Measurements from ENCODE around the gene ZBP1.

ZBP1 gene

DNA sequence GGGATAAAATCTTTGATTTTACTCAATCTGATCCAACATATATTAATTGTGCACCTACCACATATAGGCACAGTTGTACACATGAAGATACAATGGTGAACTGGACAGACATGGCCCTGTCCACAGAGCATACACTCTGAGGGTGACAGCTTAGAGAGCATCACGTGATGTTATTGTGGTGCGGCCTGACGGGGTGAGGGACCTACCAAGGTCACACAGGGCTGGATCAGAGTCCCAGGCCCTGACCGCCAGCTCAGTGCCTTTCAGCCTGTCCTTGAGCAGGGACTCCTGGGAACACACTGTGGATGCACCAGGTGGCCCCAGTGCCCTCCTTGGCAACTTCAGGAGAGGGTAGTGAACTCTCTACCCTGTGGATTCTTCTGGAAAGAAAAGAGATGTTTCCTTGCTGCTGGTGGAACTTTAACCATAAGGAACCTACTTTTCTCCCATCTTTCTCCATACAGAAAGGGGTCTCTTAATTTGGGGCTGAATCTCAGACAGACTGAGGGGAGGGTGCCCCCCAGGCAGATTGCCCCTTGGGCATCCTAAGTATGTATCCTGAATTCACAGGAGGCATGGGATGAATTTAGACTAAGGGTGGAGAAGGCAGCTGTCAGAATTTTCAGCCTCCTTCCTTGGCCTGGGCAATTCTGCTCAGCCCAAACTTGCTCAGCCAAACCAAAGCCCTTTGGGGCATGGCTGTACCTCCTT lies 32.8 kb downstream of the ZBP1 start:
- no peak overlapping the region for H3K27ac ChIP-seq (ENCODE audit: low read depth, low read length)
- no peaks in the 10 kb centered on the region for H3K4me1 ChIP-seq (ENCODE audit: control insufficient read depth, insufficient read depth, low read length)
- no peaks in the 10 kb centered on the region for H3K27me3 ChIP-seq (ENCODE audit: control insufficient read depth, insufficient read depth, low read length)
- H3K36me3 ChIP-seq (ENCODE audit: control insufficient read depth, insufficient read depth, low read length), result no peaks in the 10 kb centered on the region
- H3K9me3 ChIP-seq (ENCODE audit: control insufficient read depth, insufficient read depth, low read length), result no peaks in the 10 kb centered on the region
- H3K4me3 ChIP-seq (ENCODE audit: low read depth, low read length), result no peak overlapping the region
- H3K9ac ChIP-seq (ENCODE audit: low read depth, low read length), result no peak overlapping the region

GRCh38 chr20:57586943-57587277 lies 33.3 kb downstream of the ZBP1 start:
- Histone ChIP-seq H3K9ac (ENCODE audit: low read depth, low read length) (no peak overlapping the region), H3K4me1 (ENCODE audit: control insufficient read depth, insufficient read depth, low read length) (no peaks in the 10 kb centered on the region), H3K9me3 (ENCODE audit: control insufficient read depth, insufficient read depth, low read length) (no peaks in the 10 kb centered on the region), H3K27me3 (ENCODE audit: control insufficient read depth, insufficient read depth, low read length) (no peaks in the 10 kb centered on the region), H3K27ac (ENCODE audit: low read depth, low read length) (no peak overlapping the region), H3K36me3 (ENCODE audit: control insufficient read depth, insufficient read depth, low read length) (no peaks in the 10 kb centered on the region), H3K4me3 (ENCODE audit: low read depth, low read length) (no peak overlapping the region)

DNA sequence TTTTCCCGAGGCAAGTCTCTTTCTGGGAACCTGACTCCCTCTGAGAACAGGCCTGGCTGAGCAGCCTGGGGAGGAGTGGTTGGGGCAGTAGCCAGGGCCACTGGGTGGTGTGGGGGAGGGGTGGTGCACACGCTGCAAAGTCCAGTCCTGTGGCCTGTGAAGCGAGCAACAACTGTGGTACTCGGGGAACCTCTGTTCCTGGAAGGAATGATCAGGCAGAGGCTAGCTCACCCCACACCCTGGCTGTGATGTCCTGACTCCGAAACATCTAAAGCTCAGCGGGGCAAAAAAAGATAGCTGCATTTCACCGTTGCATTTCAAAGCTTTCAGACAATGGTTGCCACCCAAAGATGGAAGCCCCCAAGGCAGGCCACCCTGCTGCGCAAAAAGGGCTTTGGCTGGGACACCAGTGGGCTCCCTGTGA lies 33.8 kb downstream of the ZBP1 start:
- no peak overlapping the region for H3K27ac ChIP-seq (ENCODE audit: low read depth, low read length)
- H3K36me3 ChIP-seq (ENCODE audit: control insufficient read depth, insufficient read depth, low read length), result no peaks in the 10 kb centered on the region
- H3K4me1 ChIP-seq (ENCODE audit: control insufficient read depth, insufficient read depth, low read length), result no peaks in the 10 kb centered on the region
- no peaks in the 10 kb centered on the region for H3K9me3 ChIP-seq (ENCODE audit: control insufficient read depth, insufficient read depth, low read length)
- H3K9ac ChIP-seq (ENCODE audit: low read depth, low read length), result no peak overlapping the region
- H3K4me3 ChIP-seq (ENCODE audit: low read depth, low read length), result no peak overlapping the region
- no peaks in the 10 kb centered on the region for H3K27me3 ChIP-seq (ENCODE audit: control insufficient read depth, insufficient read depth, low read length)

DNA sequence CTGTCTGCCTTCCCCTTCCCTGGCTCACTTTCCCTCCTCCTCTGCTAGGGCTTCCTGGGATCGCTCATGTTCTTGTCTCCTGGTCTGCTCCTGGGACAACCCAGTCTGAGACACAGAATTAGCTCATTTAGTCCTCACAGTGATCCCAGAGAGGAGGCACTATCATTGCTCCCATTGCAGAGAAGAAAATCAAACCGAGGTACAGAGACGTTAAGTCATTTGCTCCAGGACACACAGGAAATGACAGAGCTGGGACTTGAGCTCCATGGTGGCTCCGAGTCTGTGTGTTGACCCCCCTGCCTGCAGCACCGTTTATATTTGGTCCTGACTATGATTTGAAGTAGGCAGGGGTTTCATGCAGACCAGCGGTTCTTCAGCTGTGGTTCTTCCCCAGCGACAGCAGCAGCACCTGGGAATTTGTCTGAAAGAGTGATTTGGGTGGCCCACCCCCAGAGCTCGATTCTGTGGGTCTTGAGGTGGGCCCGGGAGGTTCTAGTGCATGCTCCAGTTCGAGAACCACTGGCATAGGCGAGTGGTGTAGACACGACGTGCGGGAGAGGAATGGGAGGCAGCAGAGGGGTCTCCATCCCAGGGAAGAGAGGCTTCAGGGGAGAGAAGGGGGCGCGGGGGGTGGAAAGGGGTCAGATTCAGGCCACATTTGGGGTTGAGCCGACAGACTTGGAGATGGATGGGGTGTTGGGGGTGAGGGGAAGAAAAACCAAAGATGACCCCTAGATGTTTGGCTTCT lies 34.6 kb downstream of the ZBP1 start:
- Histone ChIP-seq H3K27ac (ENCODE audit: low read depth, low read length) (no peak overlapping the region), H3K9me3 (ENCODE audit: control insufficient read depth, insufficient read depth, low read length) (no peaks in the 10 kb centered on the region), H3K27me3 (ENCODE audit: control insufficient read depth, insufficient read depth, low read length) (no peaks in the 10 kb centered on the region), H3K4me3 (ENCODE audit: low read depth, low read length) (no peak overlapping the region), H3K9ac (ENCODE audit: low read depth, low read length) (no peak overlapping the region), H3K4me1 (ENCODE audit: control insufficient read depth, insufficient read depth, low read length) (no peaks in the 10 kb centered on the region), H3K36me3 (ENCODE audit: control insufficient read depth, insufficient read depth, low read length) (no peaks in the 10 kb centered on the region)

DNA sequence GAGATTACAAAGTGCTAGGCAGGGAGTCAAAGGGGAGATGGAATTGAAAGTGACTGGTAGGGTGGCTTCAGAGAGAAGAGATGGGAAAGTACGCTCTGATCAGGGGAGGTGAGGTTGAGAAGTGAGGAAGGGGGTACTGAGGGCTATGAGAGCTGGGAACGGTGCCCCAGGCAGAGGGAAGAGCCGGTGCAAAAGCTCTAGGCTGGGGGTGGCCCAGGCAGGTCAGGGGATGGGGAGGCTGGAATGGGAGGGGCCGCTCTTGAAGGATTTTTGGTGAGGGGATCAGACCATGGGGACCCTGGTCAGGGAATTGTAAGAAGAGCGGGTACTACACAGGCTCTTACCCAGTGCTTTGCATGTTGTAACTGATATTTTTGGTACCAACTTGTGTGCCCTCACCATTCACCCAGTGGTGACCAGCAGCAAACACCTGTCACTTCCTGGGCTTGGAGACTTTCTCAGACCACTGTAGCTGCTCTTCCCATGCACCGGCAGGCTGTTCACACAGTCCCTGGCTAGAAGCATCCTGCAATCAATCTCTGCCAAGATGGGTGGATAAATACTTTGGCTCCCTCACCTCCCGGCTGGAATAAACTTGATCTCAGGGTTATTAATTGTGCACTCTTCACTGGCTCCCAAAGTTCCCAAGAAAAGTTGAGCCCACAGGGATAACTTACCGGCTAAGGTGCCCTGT lies 35.3 kb downstream of the ZBP1 start:
- no peaks in the 10 kb centered on the region for H3K27me3 ChIP-seq (ENCODE audit: control insufficient read depth, insufficient read depth, low read length)
- H3K9me3 ChIP-seq (ENCODE audit: control insufficient read depth, insufficient read depth, low read length), result no peaks in the 10 kb centered on the region
- H3K27ac ChIP-seq (ENCODE audit: low read depth, low read length), result no peak overlapping the region
- H3K4me1 ChIP-seq (ENCODE audit: control insufficient read depth, insufficient read depth, low read length), result no peaks in the 10 kb centered on the region
- no peak overlapping the region for H3K4me3 ChIP-seq (ENCODE audit: low read depth, low read length)
- no peaks in the 10 kb centered on the region for H3K36me3 ChIP-seq (ENCODE audit: control insufficient read depth, insufficient read depth, low read length)
- no peak overlapping the region for H3K9ac ChIP-seq (ENCODE audit: low read depth, low read length)

DNA sequence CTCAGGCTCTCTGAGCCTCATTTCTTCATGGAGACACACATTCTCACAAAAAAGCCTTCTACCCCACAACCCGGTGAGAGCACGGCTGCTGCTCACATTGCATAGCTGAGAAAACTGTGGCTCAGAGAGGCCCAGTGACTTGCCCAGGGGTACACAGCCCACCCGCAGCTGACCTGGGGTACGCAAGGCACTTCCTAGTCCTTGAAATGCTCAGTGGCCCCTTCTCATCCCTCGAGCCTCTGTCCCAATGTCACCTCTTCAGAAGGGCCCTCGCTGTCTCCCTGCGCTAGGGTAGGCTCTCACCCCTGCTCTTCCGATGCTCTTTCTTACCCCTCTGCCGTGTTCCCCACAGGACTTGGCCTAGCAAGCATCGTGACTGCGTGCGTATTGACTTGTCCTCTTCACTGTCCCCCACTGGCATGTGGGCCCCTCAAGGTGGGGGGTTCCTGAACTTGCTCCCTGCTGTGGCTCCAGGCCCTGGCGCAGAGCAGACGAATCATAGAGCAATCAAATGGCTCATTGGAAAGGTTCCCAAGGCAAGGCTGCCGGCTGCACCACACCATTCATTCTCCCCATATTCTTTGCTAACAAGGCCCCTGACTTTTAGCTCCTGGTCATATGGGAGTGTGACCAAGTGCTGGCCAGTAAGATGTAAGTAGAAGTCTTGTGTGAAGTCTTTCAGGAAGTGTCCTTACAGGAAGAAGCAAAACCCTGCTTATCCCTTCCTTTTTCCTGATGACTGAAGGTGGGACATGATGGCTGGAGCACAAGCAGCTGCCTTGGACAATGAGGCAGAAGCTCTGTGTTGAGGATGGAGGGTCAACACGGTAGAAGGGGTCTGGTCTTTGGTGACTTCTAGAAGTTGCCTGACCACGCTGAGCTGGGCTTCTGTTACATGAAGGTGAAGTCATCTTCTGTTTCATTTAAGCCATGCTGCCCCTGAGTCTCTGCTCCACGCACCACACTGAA lies 36.7 kb downstream of the ZBP1 start:
- Histone ChIP-seq H3K36me3 (ENCODE audit: control insufficient read depth, insufficient read depth, low read length) (no peaks in the 10 kb centered on the region), H3K27ac (ENCODE audit: low read depth, low read length) (no peak overlapping the region), H3K9ac (ENCODE audit: low read depth, low read length) (no peak overlapping the region), H3K27me3 (ENCODE audit: control insufficient read depth, insufficient read depth, low read length) (no peaks in the 10 kb centered on the region), H3K9me3 (ENCODE audit: control insufficient read depth, insufficient read depth, low read length) (no peaks in the 10 kb centered on the region), H3K4me1 (ENCODE audit: control insufficient read depth, insufficient read depth, low read length) (no peaks in the 10 kb centered on the region), H3K4me3 (ENCODE audit: low read depth, low read length) (no peak overlapping the region)

- H3K36me3 ChIP-seq (ENCODE audit: control insufficient read depth, insufficient read depth, low read length), result no peaks in the 10 kb centered on the region
- no peaks in the 10 kb centered on the region for H3K27me3 ChIP-seq (ENCODE audit: control insufficient read depth, insufficient read depth, low read length)
- no peaks in the 10 kb centered on the region for H3K4me1 ChIP-seq (ENCODE audit: control insufficient read depth, insufficient read depth, low read length)
- no peak overlapping the region for H3K27ac ChIP-seq (ENCODE audit: low read depth, low read length)
- H3K4me3 ChIP-seq (ENCODE audit: low read depth, low read length), result no peak overlapping the region
- H3K9ac ChIP-seq (ENCODE audit: low read depth, low read length), result no peak overlapping the region
- no peaks in the 10 kb centered on the region for H3K9me3 ChIP-seq (ENCODE audit: control insufficient read depth, insufficient read depth, low read length)
Observed at GRCh38 chr20:57582432-57583288, 37.6 kb downstream of the ZBP1 start.

- H3K4me3 ChIP-seq (ENCODE audit: low read depth, low read length), result no peak overlapping the region
- no peaks in the 10 kb centered on the region for H3K4me1 ChIP-seq (ENCODE audit: control insufficient read depth, insufficient read depth, low read length)
- H3K9ac ChIP-seq (ENCODE audit: low read depth, low read length), result no peak overlapping the region
- H3K27me3 ChIP-seq (ENCODE audit: control insufficient read depth, insufficient read depth, low read length), result no peaks in the 10 kb centered on the region
- H3K9me3 ChIP-seq (ENCODE audit: control insufficient read depth, insufficient read depth, low read length), result no peaks in the 10 kb centered on the region
- H3K27ac ChIP-seq (ENCODE audit: low read depth, low read length), result no peak overlapping the region
- H3K36me3 ChIP-seq (ENCODE audit: control insufficient read depth, insufficient read depth, low read length), result no peaks in the 10 kb centered on the region
Observed at GRCh38 chr20:57582029-57582378, 38.2 kb downstream of the ZBP1 start.

- Histone ChIP-seq H3K9ac (ENCODE audit: low read depth, low read length) (no peak overlapping the region), H3K4me3 (ENCODE audit: low read depth, low read length) (no peak overlapping the region), H3K27ac (ENCODE audit: low read depth, low read length) (no peak overlapping the region), H3K4me1 (ENCODE audit: control insufficient read depth, insufficient read depth, low read length) (no peaks in the 10 kb centered on the region), H3K9me3 (ENCODE audit: control insufficient read depth, insufficient read depth, low read length) (no peaks in the 10 kb centered on the region), H3K36me3 (ENCODE audit: control insufficient read depth, insufficient read depth, low read length) (no peaks in the 10 kb centered on the region), H3K27me3 (ENCODE audit: control insufficient read depth, insufficient read depth, low read length) (no peaks in the 10 kb centered on the region)
Observed at GRCh38 chr20:57581202-57582028, 38.8 kb downstream of the ZBP1 start.

Data from HUES48 (cell line).